Upper lobe of left lung (tissue), 4 donors: ENCODE data around the gene TUBB3.
A peak's percentile ranks its signal among the peaks of the same experiment; 100 is the strongest.

Experiments used
- POLR2A ChIP-seq, 4 donors: fragments of 450-650 bp; IDR thresholded peaks; one replicate each; pipeline ENCODE4 v1.5.1; 2016 to 2017; ENCODE audit warnings: antibody characterized with exemption in 4 of 4, mild to moderate bottlenecking in 2 of 4
- POLR2AphosphoS5 ChIP-seq, 2 donors: sonication (generic); formaldehyde crosslinking; IDR thresholded peaks; one replicate each; pipeline ENCODE4 v1.5.1; 2017; ENCODE audit warnings: antibody characterized with exemption in 2 of 2
- TF ChIP-seq, protein P1 (sequence below), 6 experiments: fragments of 450-650 bp in 4 of 6; fragments of 200-600 bp in 2 of 6; sonication (generic) in 2 of 6; IDR thresholded peaks; one replicate each; pipeline ENCODE4 v1.5.1; 2016 to 2019; ENCODE audit warnings: antibody characterized with exemption in 6 of 6

DNA sequence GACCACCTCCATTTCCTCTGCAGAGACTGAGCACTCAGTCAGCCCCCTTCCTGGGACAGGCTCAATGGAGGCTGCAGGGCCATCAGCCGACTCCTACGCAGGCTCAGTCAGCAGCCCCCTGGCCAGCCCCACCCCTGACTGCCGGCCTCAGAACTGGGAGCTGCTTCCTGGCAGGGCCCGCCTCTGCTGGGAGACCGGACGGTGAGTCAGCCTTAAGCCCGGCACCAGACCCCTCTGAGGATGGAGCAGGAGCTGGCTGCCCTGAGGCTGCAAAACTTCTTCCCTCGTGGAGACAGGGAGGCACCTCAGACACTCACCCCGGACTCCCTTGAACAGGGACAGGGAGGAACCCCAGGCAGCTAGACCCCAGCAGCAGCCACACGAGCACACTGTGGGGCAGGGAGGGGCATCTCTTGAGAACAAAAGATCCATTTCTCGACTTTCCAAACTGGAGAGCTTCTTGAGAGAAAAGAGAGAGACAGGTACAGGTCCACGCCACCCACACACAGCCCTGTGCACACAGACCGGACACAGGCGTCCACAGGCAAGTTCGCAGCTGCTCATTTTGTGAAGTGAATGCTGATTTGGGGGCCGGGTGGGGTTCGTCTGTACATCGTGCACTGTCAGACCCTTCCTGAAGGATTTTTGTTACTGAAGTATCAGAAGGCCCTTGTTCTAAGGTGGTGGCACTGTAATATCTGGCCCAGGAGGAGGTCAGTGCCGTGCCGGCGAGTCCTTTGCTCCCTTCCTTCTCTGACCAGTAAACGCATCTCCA is 1.3 kb upstream of the TUBB3 start:
- TF ChIP-seq POLR2AphosphoS5 (IDR thresholded peaks at IDR 0.05) (peak; percentile 52 to 63), POLR2A (IDR thresholded peaks at IDR 0.05) (peak in 1 of 4 donors; percentile 32)
- TF ChIP-seq, protein P1, sequence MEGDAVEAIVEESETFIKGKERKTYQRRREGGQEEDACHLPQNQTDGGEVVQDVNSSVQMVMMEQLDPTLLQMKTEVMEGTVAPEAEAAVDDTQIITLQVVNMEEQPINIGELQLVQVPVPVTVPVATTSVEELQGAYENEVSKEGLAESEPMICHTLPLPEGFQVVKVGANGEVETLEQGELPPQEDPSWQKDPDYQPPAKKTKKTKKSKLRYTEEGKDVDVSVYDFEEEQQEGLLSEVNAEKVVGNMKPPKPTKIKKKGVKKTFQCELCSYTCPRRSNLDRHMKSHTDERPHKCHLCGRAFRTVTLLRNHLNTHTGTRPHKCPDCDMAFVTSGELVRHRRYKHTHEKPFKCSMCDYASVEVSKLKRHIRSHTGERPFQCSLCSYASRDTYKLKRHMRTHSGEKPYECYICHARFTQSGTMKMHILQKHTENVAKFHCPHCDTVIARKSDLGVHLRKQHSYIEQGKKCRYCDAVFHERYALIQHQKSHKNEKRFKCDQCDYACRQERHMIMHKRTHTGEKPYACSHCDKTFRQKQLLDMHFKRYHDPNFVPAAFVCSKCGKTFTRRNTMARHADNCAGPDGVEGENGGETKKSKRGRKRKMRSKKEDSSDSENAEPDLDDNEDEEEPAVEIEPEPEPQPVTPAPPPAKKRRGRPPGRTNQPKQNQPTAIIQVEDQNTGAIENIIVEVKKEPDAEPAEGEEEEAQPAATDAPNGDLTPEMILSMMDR (IDR thresholded peaks at IDR 0.05) = no peak
